ENCODE measurements around the gene SEPTIN1. TPM values are rescaled to one million over a fixed set of nuclear protein-coding genes. Genes with fewer than 3 reads are reported as not detected.

The SEPTIN1 gene
- total RNA-seq, 2 donors from 2014 or later = 0.26 to 0.33 TPM

- TF ChIP-seq, protein P1, sequence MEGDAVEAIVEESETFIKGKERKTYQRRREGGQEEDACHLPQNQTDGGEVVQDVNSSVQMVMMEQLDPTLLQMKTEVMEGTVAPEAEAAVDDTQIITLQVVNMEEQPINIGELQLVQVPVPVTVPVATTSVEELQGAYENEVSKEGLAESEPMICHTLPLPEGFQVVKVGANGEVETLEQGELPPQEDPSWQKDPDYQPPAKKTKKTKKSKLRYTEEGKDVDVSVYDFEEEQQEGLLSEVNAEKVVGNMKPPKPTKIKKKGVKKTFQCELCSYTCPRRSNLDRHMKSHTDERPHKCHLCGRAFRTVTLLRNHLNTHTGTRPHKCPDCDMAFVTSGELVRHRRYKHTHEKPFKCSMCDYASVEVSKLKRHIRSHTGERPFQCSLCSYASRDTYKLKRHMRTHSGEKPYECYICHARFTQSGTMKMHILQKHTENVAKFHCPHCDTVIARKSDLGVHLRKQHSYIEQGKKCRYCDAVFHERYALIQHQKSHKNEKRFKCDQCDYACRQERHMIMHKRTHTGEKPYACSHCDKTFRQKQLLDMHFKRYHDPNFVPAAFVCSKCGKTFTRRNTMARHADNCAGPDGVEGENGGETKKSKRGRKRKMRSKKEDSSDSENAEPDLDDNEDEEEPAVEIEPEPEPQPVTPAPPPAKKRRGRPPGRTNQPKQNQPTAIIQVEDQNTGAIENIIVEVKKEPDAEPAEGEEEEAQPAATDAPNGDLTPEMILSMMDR (IDR thresholded peaks at IDR 0.05) = no peak
- no peak for TF ChIP-seq POLR2A (IDR thresholded peaks at IDR 0.05)
- Histone ChIP-seq H3K27me3 (no peaks in the 10 kb centered on the region), H3K36me3 (replicated peaks in 1 of 2; ENCODE audit: insufficient read depth in 1 of 2, low read depth in 2 of 2) (no peaks in the 10 kb centered on the region), H3K4me3 (no peak overlapping the region), H3K4me1 (peaks cover 33% of the 10 kb centered on the region), H3K9me3 (no peaks in the 10 kb centered on the region), H3K27ac (no peak overlapping the region)
- 82 to 94% methylated on average over 4 of the region's 4 CpGs for WGBS, 2 donors
- ATAC-seq (no peak), DNase-seq (no peak)
- intact Hi-C loops (cut with DNase I) = no loop called here
These were observed 15.8 kb downstream of the SEPTIN1 start for GRCh38 chr16:30366511-30366910.

- Histone ChIP-seq H3K4me1 (peaks cover 27% of the 10 kb centered on the region), H3K27ac (no peak overlapping the region), H3K9me3 (no peaks in the 10 kb centered on the region), H3K4me3 (no peak overlapping the region), H3K36me3 (replicated peaks in 1 of 2; ENCODE audit: insufficient read depth in 1 of 2, low read depth in 2 of 2) (no peaks in the 10 kb centered on the region), H3K27me3 (no peaks in the 10 kb centered on the region)
- 90 to 92% methylated on average over 6 to 10 of the region's 10 CpGs for WGBS, 2 donors
- ATAC-seq (no peak), DNase-seq (no peak)
- intact Hi-C loops (cut with DNase I) = no loop called here
- no peak for TF ChIP-seq POLR2A (IDR thresholded peaks at IDR 0.05)
- TF ChIP-seq, protein P1 (IDR thresholded peaks at IDR 0.05) = no peak
These were observed 17.2 kb downstream of the SEPTIN1 start for GRCh38 chr16:30365200-30365599.

DNA sequence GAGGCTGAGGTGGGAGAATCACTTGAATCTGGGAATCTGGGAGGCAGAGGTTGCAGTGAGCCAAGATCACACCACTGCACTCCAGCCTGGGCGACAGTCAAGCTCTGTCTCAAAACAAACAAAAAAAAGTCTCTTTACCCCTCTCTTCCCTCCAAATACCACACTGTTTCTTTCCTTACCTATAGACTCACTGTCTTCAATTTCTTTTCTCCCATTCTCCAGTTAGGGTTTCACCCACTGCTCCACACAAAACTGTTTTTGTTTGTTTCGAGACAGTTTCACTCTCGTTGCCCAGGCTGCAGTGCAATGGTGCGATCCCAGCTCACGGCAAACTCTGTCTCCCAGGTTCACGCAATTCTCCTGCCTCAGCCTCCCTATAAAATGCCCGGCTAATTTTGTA is 21.2 kb downstream of the SEPTIN1 start:
- ATAC-seq = no peak
- TF ChIP-seq, protein P1 (IDR thresholded peaks at IDR 0.05) = no peak
- no peak for TF ChIP-seq POLR2A (IDR thresholded peaks at IDR 0.05)
- no peak for DNase-seq
- H3K4me1 ChIP-seq = peaks cover 10% of the 10 kb centered on the region
- no peaks in the 10 kb centered on the region for H3K27me3 ChIP-seq
- intact Hi-C loops (cut with DNase I) = no loop called here
- no peaks in the 10 kb centered on the region for H3K9me3 ChIP-seq
- WGBS, 2 donors = 94 to 96% methylated on average over 7 of the region's 7 CpGs
- H3K27ac ChIP-seq = no peak overlapping the region
- no peak overlapping the region for H3K4me3 ChIP-seq
- H3K36me3 ChIP-seq (replicated peaks in 1 of 2; ENCODE audit: insufficient read depth in 1 of 2, low read depth in 2 of 2) = peaks cover 0 to 5% of the 10 kb centered on the region in 2 donors

DNA sequence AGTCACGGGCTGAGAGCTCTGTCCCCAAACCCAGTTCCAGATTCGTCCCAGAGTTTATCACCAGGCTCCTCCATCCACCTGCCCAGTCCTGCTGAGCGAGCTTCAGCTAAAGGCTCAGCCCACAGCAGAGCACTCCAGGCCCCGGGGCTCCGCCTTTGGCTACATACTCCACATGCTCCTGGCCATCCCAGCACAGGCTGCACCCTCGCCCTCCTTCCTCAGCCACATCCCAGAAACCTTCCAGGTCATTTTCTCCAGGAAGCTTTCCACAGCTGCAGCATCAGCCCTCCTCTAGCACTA is 22.5 kb downstream of the SEPTIN1 start:
- Histone ChIP-seq H3K27ac (no peak overlapping the region), H3K27me3 (no peaks in the 10 kb centered on the region), H3K9me3 (no peaks in the 10 kb centered on the region), H3K4me1 (peaks cover 18% of the 10 kb centered on the region), H3K4me3 (no peak overlapping the region), H3K36me3 (replicated peaks in 1 of 2; ENCODE audit: insufficient read depth in 1 of 2, low read depth in 2 of 2) (peaks cover 0 to 5% of the 10 kb centered on the region in 2 donors)
- TF ChIP-seq, protein P1 (IDR thresholded peaks at IDR 0.05) = no peak
- no peak for TF ChIP-seq POLR2A (IDR thresholded peaks at IDR 0.05)
- DNase-seq (no peak), ATAC-seq (no peak)
- 77 to 88% methylated on average over 5 to 6 of the region's 6 CpGs for WGBS, 2 donors
- intact Hi-C loops (cut with DNase I) = no loop called here

GRCh38 chr16:30358990-30359870 is 23.1 kb downstream of the SEPTIN1 start:
- Histone ChIP-seq H3K27ac (no peak overlapping the region), H3K9me3 (no peaks in the 10 kb centered on the region), H3K4me1 (peaks cover 22% of the 10 kb centered on the region), H3K27me3 (no peaks in the 10 kb centered on the region), H3K4me3 (no peak overlapping the region), H3K36me3 (replicated peaks in 1 of 2; ENCODE audit: insufficient read depth in 1 of 2, low read depth in 2 of 2) (peaks cover 0 to 5% of the 10 kb centered on the region in 2 donors)
- intact Hi-C loops (cut with DNase I) = no loop called here
- TF ChIP-seq POLR2A (IDR thresholded peaks at IDR 0.05) = no peak
- TF ChIP-seq, protein P1 (IDR thresholded peaks at IDR 0.05) = no peak
- 86 to 92% methylated on average over 13 to 22 of the region's 28 CpGs for WGBS, 2 donors
- ATAC-seq = no peak
- DNase-seq = no peak
